Common myeloid progenitor, CD34-positive (primary cell): ENCODE measurements around the gene GUCY1A2.

Source experiments
- CTCF ChIA-PET: fragments of 350-600 bp; sonication (Branson Sonifier 250); formaldehyde crosslinking; loops from one replicate; lab custom pipeline; 2021; ENCODE audit warnings: antibody characterized with exemption; lab: Charles Lee
- POLR2A ChIA-PET: fragments of 350-600 bp; sonication (Branson Sonifier 250); formaldehyde crosslinking; loops from one replicate; lab custom pipeline; 2021; ENCODE audit warnings: antibody characterized with exemption; lab: Charles Lee
- DNase-seq, 3 donors: peaks; one replicate each; pipeline versions ENCODE4 v3.0.0 to v3.0.0-alpha.2; 2013
- H3K27ac ChIP-seq, 2 experiments: 1 replicate in 1 of 2; 2 replicates in 1 of 2; pipeline ENCODE4 v1.7.0; 2013; ENCODE audit warnings: inconsistent platforms in 2 of 2, low read length in 2 of 2, mild to moderate bottlenecking in 2 of 2, low read depth in 1 of 2, moderate library complexity in 1 of 2; ENCODE audit not compliant: severe bottlenecking in 2 of 2, insufficient read depth in 1 of 2, poor library complexity in 1 of 2
- H3K27me3 ChIP-seq, 5 experiments: replicated peaks in 2 of 5; 1 replicate in 3 of 5; 2 replicates in 2 of 5; pipeline versions ENCODE4 v1.6.1 to v1.7.0; 2013; ENCODE audit warnings: low read length in 4 of 5, mild to moderate bottlenecking in 2 of 5, moderate library complexity in 2 of 5, inconsistent platforms in 1 of 5; ENCODE audit not compliant: insufficient read depth in 5 of 5, control insufficient read depth in 4 of 5
- H3K36me3 ChIP-seq, 4 experiments: 1 replicate in 2 of 4; 2 replicates in 2 of 4; pipeline versions ENCODE4 v1.6.1 to v1.7.0; 2013; ENCODE audit warnings: low read length in 3 of 4, control low read depth in 1 of 4, mild to moderate bottlenecking in 1 of 4; ENCODE audit not compliant: control insufficient read depth in 4 of 4, insufficient read depth in 4 of 4
- H3K4me1 ChIP-seq, 4 experiments: 1 replicate in 3 of 4; 2 replicates in 1 of 4; pipeline versions ENCODE4 v1.6.1 to v1.7.1; 2013; ENCODE audit warnings: low read length in 3 of 4, mild to moderate bottlenecking in 3 of 4, control low read depth in 1 of 4, inconsistent platforms in 1 of 4, moderate library complexity in 1 of 4; ENCODE audit not compliant: control insufficient read depth in 4 of 4, insufficient read depth in 4 of 4; ENCODE audit errors: control extremely low read depth in 1 of 4
- H3K4me3 ChIP-seq, 7 experiments: 1 replicate in 4 of 7; 2 replicates in 3 of 7; pipeline versions ENCODE4 v1.5.1 to v1.7.0; 2013; ENCODE audit warnings: mild to moderate bottlenecking in 7 of 7, low read length in 6 of 7, moderate library complexity in 6 of 7, inconsistent platforms in 2 of 7, low read depth in 2 of 7, control low read depth in 1 of 7; ENCODE audit not compliant: insufficient read depth in 4 of 7, control insufficient read depth in 1 of 7; ENCODE audit errors: extremely low read depth in 1 of 7
- H3K9me3 ChIP-seq, 5 experiments: 1 replicate in 4 of 5; 2 replicates in 1 of 5; pipeline versions ENCODE4 v1.6.1 to v1.7.1; 2013; ENCODE audit warnings: low read length in 4 of 5, mild to moderate bottlenecking in 2 of 5, inconsistent platforms in 1 of 5, low read depth in 1 of 5, moderate library complexity in 1 of 5; ENCODE audit not compliant: control insufficient read depth in 4 of 5, insufficient read depth in 2 of 5; ENCODE audit errors: control extremely low read depth in 1 of 5
- WGBS: methylation state at CpG from one replicate; pipeline ENCODE4 v1.1.5; 2013; ENCODE audit not compliant: insufficient coverage; 5-methylcytosine and 5-hydroxymethylcytosine counted together

GUCY1A2 gene

GRCh38 chr11:106986673-106987072, 31.6 kb downstream of the GUCY1A2 start:
- no peak for DNase-seq
- CTCF ChIA-PET, result no interaction called here
- no CpG with 5 or more reads among the region's 2 CpGs for WGBS
- no peak overlapping the region for H3K27ac ChIP-seq
- H3K9me3 ChIP-seq, result no peaks in the 10 kb centered on the region
- H3K4me1 ChIP-seq, result no peaks in the 10 kb centered on the region
- POLR2A ChIA-PET, result no interaction called here
- H3K4me3 ChIP-seq, result no peak overlapping the region
- no peaks in the 10 kb centered on the region for H3K27me3 ChIP-seq
- H3K36me3 ChIP-seq, result no peaks in the 10 kb centered on the region

- H3K27ac ChIP-seq, result no peak overlapping the region
- H3K4me3 ChIP-seq, result no peak overlapping the region
- ChIA-PET CTCF (no interaction called here), POLR2A (no interaction called here)
- WGBS, result 100% methylated on average over 1 of the region's 3 CpGs
- no peaks in the 10 kb centered on the region for H3K9me3 ChIP-seq
- no peak for DNase-seq
- no peaks in the 10 kb centered on the region for H3K4me1 ChIP-seq
- H3K36me3 ChIP-seq, result no peaks in the 10 kb centered on the region
- no peaks in the 10 kb centered on the region for H3K27me3 ChIP-seq
These were observed 32.0 kb downstream of the GUCY1A2 start for GRCh38 chr11:106986261-106986660.

GRCh38 chr11:106983991-106984390, 34.3 kb downstream of the GUCY1A2 start:
- Histone ChIP-seq H3K4me1 (no peaks in the 10 kb centered on the region), H3K27ac (no peak overlapping the region), H3K4me3 (no peak overlapping the region), H3K9me3 (no peaks in the 10 kb centered on the region), H3K27me3 (no peaks in the 10 kb centered on the region), H3K36me3 (no peaks in the 10 kb centered on the region)
- WGBS, result 0% methylated on average over 1 of the region's 1 CpG
- no peak for DNase-seq
- ChIA-PET POLR2A (no interaction called here), CTCF (no interaction called here)

- H3K9me3 ChIP-seq, result no peaks in the 10 kb centered on the region
These were observed 35.0 kb downstream of the GUCY1A2 start for GRCh38 chr11:106983261-106983660.

GRCh38 chr11:106974831-106975230, 43.4 kb downstream of the GUCY1A2 start:
- H3K4me1 ChIP-seq, result no peaks in the 10 kb centered on the region
- CTCF ChIA-PET, result no interaction called here
- no peak overlapping the region for H3K27ac ChIP-seq

More at GRCh38 chr11:106983261-106983660, 35.0 kb downstream of the GUCY1A2 start:
- H3K27me3 ChIP-seq, result no peaks in the 10 kb centered on the region
- WGBS, result 85% methylated on average over 4 of the region's 4 CpGs
- H3K4me1 ChIP-seq, result no peaks in the 10 kb centered on the region
- CTCF ChIA-PET, result no interaction called here
- H3K27ac ChIP-seq, result no peak overlapping the region
- no peak for DNase-seq
- H3K36me3 ChIP-seq, result no peaks in the 10 kb centered on the region
- H3K4me3 ChIP-seq, result no peak overlapping the region
- POLR2A ChIA-PET, result no interaction called here

GRCh38 chr11:106971864-106972263, 46.4 kb downstream of the GUCY1A2 start:
- no peaks in the 10 kb centered on the region for H3K27me3 ChIP-seq
- H3K4me3 ChIP-seq, result no peak overlapping the region
- CTCF ChIA-PET, result no interaction called here
- no peak overlapping the region for H3K27ac ChIP-seq
- no peaks in the 10 kb centered on the region for H3K36me3 ChIP-seq
- no peaks in the 10 kb centered on the region for H3K4me1 ChIP-seq
- POLR2A ChIA-PET, result no interaction called here
- no peak for DNase-seq
- H3K9me3 ChIP-seq, result no peaks in the 10 kb centered on the region

More at GRCh38 chr11:106974831-106975230, 43.4 kb downstream of the GUCY1A2 start:
- Histone ChIP-seq H3K27me3 (no peaks in the 10 kb centered on the region), H3K36me3 (no peaks in the 10 kb centered on the region), H3K4me3 (no peak overlapping the region), H3K9me3 (no peaks in the 10 kb centered on the region)
- DNase-seq, result no peak
- POLR2A ChIA-PET, result no interaction called here

- CTCF ChIA-PET, result no interaction called here
These were observed 48.5 kb downstream of the GUCY1A2 start for GRCh38 chr11:106969644-106970355.

More at GRCh38 chr11:106969644-106970355, 48.5 kb downstream of the GUCY1A2 start:
- no peak for DNase-seq
- Histone ChIP-seq H3K9me3 (no peaks in the 10 kb centered on the region), H3K36me3 (no peaks in the 10 kb centered on the region), H3K27me3 (no peaks in the 10 kb centered on the region), H3K4me3 (no peak overlapping the region), H3K27ac (no peak overlapping the region), H3K4me1 (no peaks in the 10 kb centered on the region)
- POLR2A ChIA-PET, result no interaction called here
- no CpG with 5 or more reads among the region's 1 CpG for WGBS
